WTC11 (cell line): ENCODE results near the gene PTPMT1. TPM values are rescaled to one million over a fixed set of nuclear protein-coding genes. Genes with fewer than 3 reads are reported as not detected.
"Not testable (repeated sequence)": the region's sequence is repeated elsewhere in the genome, so short reads cannot be mapped to it uniquely, and the experiment has no call there.

Experiments used
- ATAC-seq: fragments of 200-7000 bp; cut with Tn5 transposase; 2 replicates; pipeline ENCODE4 v1.10.0; 2021; ENCODE audit warnings: mild to moderate bottlenecking, moderate library complexity
- CTCF ChIA-PET: fragments of 300-600 bp; sonication (Branson Sonifier 250); formaldehyde crosslinking; loops from one replicate; lab custom pipeline; 2021; ENCODE audit warnings: antibody characterized with exemption; lab: Charles Lee
- POLR2A ChIA-PET: fragments of 350-600 bp; sonication (Branson Sonifier 250); formaldehyde crosslinking; loops from one replicate; lab custom pipeline; 2021; ENCODE audit warnings: antibody characterized with exemption; lab: Charles Lee
- DNase-seq: peaks from one replicate; pipeline ENCODE4 v3.0.0; 2021; ENCODE audit warnings: low spot score
- H3K27ac Mint-ChIP-seq: 2 replicates; pipeline ENCODE4 v1.8.0; 2021; ENCODE audit warnings: mixed read lengths
- H3K27me3 Mint-ChIP-seq: 2 replicates; pipeline ENCODE4 v1.8.0; 2021; ENCODE audit warnings: low read depth, mild to moderate bottlenecking, moderate library complexity, mixed read lengths
- H3K36me3 Mint-ChIP-seq: 2 replicates; pipeline ENCODE4 v1.8.0; 2021; ENCODE audit warnings: mixed read lengths
- H3K4me1 Mint-ChIP-seq: 2 replicates; pipeline ENCODE4 v1.8.0; 2022; ENCODE audit warnings: mixed read lengths
- H3K4me3 Mint-ChIP-seq: 2 replicates; pipeline ENCODE4 v1.8.0; 2021; ENCODE audit warnings: mild to moderate bottlenecking, moderate library complexity, mixed read lengths
- H3K9me3 Mint-ChIP-seq: 2 replicates; pipeline ENCODE4 v1.8.0; 2021; ENCODE audit warnings: mixed read lengths
- CREB1 ChIP-seq: sonication (generic); formaldehyde crosslinking; IDR thresholded peaks from 2 replicates; pipeline ENCODE4 v1.8.0; 2023; ENCODE audit warnings: mild to moderate bottlenecking, missing genetic modification reagents
- ELF4 ChIP-seq: sonication (generic); formaldehyde crosslinking; IDR thresholded peaks from 2 replicates; pipeline ENCODE4 v1.8.1; 2022; ENCODE audit warnings: low read depth, mild to moderate bottlenecking, moderate library complexity, missing genetic modification reagents
- EMX1 ChIP-seq: fragments of 250-450 bp; sonication (Bioruptor Pico); IDR thresholded peaks from 2 replicates; pipeline ENCODE4 v1.8.0; 2021; ENCODE audit warnings: mild to moderate bottlenecking
- ESRRA ChIP-seq: sonication (generic); formaldehyde crosslinking; IDR thresholded peaks from 2 replicates; pipeline ENCODE4 v1.8.1; 2022; ENCODE audit warnings: mild to moderate bottlenecking, missing genetic modification reagents, borderline replicate concordance
- GTF2I ChIP-seq: fragments of 250-450 bp; sonication (Bioruptor Pico); conservative IDR thresholded peaks from 2 replicates; pipeline ENCODE4 v1.4.0; 2021; ENCODE audit warnings: mild to moderate bottlenecking
- HMGA2 ChIP-seq: fragments of 250-450 bp; sonication (Bioruptor Pico); IDR thresholded peaks from 2 replicates; pipeline ENCODE4 v1.4.0; 2021; ENCODE audit warnings: mild to moderate bottlenecking, moderate library complexity
- IRF2 ChIP-seq: sonication (generic); formaldehyde crosslinking; IDR thresholded peaks from 2 replicates; pipeline ENCODE4 v1.8.0; 2022; ENCODE audit warnings: low read depth, missing genetic modification reagents, borderline replicate concordance
- JUN ChIP-seq: sonication (generic); formaldehyde crosslinking; IDR thresholded peaks from 2 replicates; pipeline ENCODE4 v1.8.0; 2023; ENCODE audit warnings: mild to moderate bottlenecking, missing genetic modification reagents
- NFATC4 ChIP-seq: fragments of 250-450 bp; sonication (Bioruptor Pico); IDR thresholded peaks from 2 replicates; pipeline ENCODE4 v1.9.0; 2021; ENCODE audit warnings: mild to moderate bottlenecking
- PRRX2 ChIP-seq: fragments of 250-450 bp; sonication (Bioruptor Pico); IDR thresholded peaks from 2 replicates; pipeline ENCODE4 v1.8.0; 2021; ENCODE audit warnings: mild to moderate bottlenecking
- SMAD4 ChIP-seq: sonication (generic); formaldehyde crosslinking; IDR thresholded peaks from 2 replicates; pipeline ENCODE4 v1.8.0; 2022; ENCODE audit warnings: mild to moderate bottlenecking, missing genetic modification reagents
- ZNF232 ChIP-seq: sonication (generic); formaldehyde crosslinking; IDR thresholded peaks from 2 replicates; pipeline ENCODE4 v1.8.0; 2022; ENCODE audit warnings: mild to moderate bottlenecking, missing genetic modification reagents
- ZNF416 ChIP-seq: fragments of 250-450 bp; sonication (Bioruptor Pico); IDR thresholded peaks from 2 replicates; pipeline ENCODE4 v1.9.0; 2021; ENCODE audit warnings: mild to moderate bottlenecking, inconsistent platforms
- total RNA-seq: library from RNA; stranded (reverse); gene quantifications from 3 replicates; pipeline ENCODE4 v1.2.3, GENCODE V29; 2021
- TF ChIP-seq, protein P1 (sequence below): sonication (generic); formaldehyde crosslinking; IDR thresholded peaks from 2 replicates; pipeline ENCODE4 v1.8.1; 2023; ENCODE audit warnings: mild to moderate bottlenecking, missing genetic modification reagents
- TF ChIP-seq, protein P2 (sequence below): sonication (generic); formaldehyde crosslinking; IDR thresholded peaks from 2 replicates; pipeline ENCODE4 v1.8.0; 2022; ENCODE audit warnings: mild to moderate bottlenecking, missing genetic modification reagents
- TF ChIP-seq, protein P3 (sequence below): sonication (generic); formaldehyde crosslinking; conservative IDR thresholded peaks from 2 replicates; pipeline ENCODE4 v1.8.1; 2022; ENCODE audit warnings: mild to moderate bottlenecking, missing genetic modification reagents
- TF ChIP-seq, protein P4 (sequence below): fragments of 250-450 bp; sonication (Bioruptor Pico); IDR thresholded peaks from 2 replicates; pipeline ENCODE4 v1.9.0; 2021; ENCODE audit warnings: moderate library complexity, mild to moderate bottlenecking, inconsistent platforms, borderline replicate concordance
- TF ChIP-seq, protein P5 (sequence below): sonication (generic); formaldehyde crosslinking; IDR thresholded peaks from 2 replicates; pipeline ENCODE4 v1.8.1; 2023; ENCODE audit warnings: mild to moderate bottlenecking, missing genetic modification reagents

The PTPMT1 gene
- total RNA-seq, 1 experiment from 2014 or later, result 49.5 TPM

DNA sequence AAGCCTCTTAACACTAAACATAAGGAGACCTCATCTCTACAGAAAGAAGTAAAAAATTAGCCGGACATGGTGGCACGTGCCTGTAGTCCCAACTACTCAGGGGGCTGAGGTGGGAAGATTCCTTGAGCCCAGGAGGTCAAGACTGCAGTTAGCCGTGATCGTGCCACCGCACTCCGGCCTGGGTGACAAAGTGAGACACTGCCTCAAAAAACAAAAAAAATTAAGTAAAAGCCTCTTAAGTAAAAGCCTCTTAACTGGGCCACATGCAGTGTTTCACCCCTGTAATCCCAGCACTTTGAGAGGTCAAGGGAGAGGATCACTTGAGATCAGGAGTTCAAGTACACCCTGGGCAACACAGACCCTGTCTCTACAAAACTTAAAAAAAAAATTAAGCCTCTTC lies 38.2 kb upstream of the PTPMT1 start:
- no peaks in the 10 kb centered on the region for H3K27me3 Mint-ChIP-seq
- DNase-seq (no peak), ATAC-seq (no peak)
- H3K9me3 Mint-ChIP-seq, result no peaks in the 10 kb centered on the region
- H3K27ac Mint-ChIP-seq, result peak overlapping the region; percentile 62; the same call in 1 of the 2 replicates
- CTCF ChIA-PET, result no interaction called here
- TF ChIP-seq PRRX2 (CRISPR knock-in tag), result no peak
- no peak for TF ChIP-seq ZNF232 (CRISPR knock-in tag)
- TF ChIP-seq, protein P1, sequence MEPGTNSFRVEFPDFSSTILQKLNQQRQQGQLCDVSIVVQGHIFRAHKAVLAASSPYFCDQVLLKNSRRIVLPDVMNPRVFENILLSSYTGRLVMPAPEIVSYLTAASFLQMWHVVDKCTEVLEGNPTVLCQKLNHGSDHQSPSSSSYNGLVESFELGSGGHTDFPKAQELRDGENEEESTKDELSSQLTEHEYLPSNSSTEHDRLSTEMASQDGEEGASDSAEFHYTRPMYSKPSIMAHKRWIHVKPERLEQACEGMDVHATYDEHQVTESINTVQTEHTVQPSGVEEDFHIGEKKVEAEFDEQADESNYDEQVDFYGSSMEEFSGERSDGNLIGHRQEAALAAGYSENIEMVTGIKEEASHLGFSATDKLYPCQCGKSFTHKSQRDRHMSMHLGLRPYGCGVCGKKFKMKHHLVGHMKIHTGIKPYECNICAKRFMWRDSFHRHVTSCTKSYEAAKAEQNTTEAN (CRISPR knock-in tag), result no peak
- TF ChIP-seq, protein P2, sequence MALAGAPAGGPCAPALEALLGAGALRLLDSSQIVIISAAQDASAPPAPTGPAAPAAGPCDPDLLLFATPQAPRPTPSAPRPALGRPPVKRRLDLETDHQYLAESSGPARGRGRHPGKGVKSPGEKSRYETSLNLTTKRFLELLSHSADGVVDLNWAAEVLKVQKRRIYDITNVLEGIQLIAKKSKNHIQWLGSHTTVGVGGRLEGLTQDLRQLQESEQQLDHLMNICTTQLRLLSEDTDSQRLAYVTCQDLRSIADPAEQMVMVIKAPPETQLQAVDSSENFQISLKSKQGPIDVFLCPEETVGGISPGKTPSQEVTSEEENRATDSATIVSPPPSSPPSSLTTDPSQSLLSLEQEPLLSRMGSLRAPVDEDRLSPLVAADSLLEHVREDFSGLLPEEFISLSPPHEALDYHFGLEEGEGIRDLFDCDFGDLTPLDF, result no peak
- TF ChIP-seq SMAD4 (CRISPR knock-in tag), result no peak
- TF ChIP-seq, protein P3, sequence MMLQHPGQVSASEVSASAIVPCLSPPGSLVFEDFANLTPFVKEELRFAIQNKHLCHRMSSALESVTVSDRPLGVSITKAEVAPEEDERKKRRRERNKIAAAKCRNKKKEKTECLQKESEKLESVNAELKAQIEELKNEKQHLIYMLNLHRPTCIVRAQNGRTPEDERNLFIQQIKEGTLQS (CRISPR knock-in tag), result no peak
- TF ChIP-seq CREB1, result no peak
- no peak for TF ChIP-seq ELF4 (CRISPR knock-in tag)
- no peak for TF ChIP-seq ESRRA (CRISPR knock-in tag)
- TF ChIP-seq, protein P4, sequence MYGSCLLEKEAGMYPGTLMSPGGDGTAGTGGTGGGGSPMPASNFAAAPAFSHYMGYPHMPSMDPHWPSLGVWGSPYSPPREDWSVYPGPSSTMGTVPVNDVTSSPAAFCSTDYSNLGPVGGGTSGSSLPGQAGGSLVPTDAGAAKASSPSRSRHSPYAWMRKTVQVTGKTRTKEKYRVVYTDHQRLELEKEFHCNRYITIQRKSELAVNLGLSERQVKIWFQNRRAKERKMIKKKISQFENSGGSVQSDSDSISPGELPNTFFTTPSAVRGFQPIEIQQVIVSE (CRISPR knock-in tag), result no peak
- TF ChIP-seq ZNF416, result no peak
- POLR2A ChIA-PET, result no interaction called here
- H3K4me1 Mint-ChIP-seq, result peaks cover 41% of the 10 kb centered on the region
- H3K4me3 Mint-ChIP-seq, result no peak overlapping the region
- no peaks in the 10 kb centered on the region for H3K36me3 Mint-ChIP-seq

DNA sequence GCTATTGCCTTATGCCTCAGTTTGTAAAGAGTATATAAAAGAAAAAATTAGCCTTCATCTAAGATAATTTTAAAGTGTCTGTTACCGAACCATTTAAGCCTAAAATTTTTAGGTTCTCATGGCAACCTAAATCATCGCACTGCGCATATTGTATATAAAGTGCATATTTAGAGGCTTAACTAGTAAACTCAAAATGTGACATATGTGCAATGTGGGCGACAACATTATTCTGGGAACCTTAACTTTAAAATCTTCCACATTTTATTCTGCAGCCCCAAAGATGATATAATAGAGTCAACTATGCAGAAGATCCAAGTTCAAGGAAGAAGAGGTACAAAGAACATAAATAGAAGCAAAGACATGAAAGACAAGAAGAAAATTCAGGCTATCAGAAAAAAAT lies 35.4 kb upstream of the PTPMT1 start:
- peak overlapping the region; percentile 94; the same call in 1 of the 2 replicates for H3K27ac Mint-ChIP-seq
- H3K9me3 Mint-ChIP-seq, result no peaks in the 10 kb centered on the region

DNA sequence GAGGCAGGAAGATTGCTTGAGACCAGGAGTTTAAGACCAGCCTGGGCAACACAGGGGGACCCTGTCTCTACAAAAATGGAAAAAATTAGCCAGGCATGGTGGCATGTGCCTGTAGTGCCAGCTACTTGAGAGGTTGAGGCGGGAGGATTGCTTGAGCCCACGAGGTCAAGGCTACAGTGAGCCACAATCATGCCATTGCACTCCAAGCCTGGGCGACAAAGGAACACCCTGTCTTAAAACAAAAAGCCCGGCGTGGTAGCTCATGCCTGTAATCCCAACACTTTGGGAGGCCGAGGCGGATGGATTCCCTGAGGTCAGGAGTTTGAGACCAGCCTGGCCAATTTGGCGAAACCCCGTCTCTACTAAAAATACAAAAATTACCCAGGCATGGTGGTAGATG lies 34.7 kb upstream of the PTPMT1 start:
- H3K27me3 Mint-ChIP-seq, POLR2A ChIA-PET, H3K9me3 Mint-ChIP-seq, H3K4me3 Mint-ChIP-seq, ATAC-seq, H3K36me3 Mint-ChIP-seq, CTCF ChIA-PET, DNase-seq: not testable (repeated sequence)
- Mint-ChIP-seq H3K4me1 (peaks cover 26% of the 10 kb centered on the region), H3K27ac (peak overlapping the region; percentile 94)

More for the DNA sequence above, 35.4 kb upstream of the PTPMT1 start:
- H3K4me1 Mint-ChIP-seq, result peaks cover 31% of the 10 kb centered on the region
- no peak for TF ChIP-seq JUN
- TF ChIP-seq IRF2, result no peak
- no peak for TF ChIP-seq HMGA2
- TF ChIP-seq NFATC4 (CRISPR knock-in tag), result no peak
- no peak for TF ChIP-seq EMX1 (CRISPR knock-in tag)
- TF ChIP-seq, protein P5, sequence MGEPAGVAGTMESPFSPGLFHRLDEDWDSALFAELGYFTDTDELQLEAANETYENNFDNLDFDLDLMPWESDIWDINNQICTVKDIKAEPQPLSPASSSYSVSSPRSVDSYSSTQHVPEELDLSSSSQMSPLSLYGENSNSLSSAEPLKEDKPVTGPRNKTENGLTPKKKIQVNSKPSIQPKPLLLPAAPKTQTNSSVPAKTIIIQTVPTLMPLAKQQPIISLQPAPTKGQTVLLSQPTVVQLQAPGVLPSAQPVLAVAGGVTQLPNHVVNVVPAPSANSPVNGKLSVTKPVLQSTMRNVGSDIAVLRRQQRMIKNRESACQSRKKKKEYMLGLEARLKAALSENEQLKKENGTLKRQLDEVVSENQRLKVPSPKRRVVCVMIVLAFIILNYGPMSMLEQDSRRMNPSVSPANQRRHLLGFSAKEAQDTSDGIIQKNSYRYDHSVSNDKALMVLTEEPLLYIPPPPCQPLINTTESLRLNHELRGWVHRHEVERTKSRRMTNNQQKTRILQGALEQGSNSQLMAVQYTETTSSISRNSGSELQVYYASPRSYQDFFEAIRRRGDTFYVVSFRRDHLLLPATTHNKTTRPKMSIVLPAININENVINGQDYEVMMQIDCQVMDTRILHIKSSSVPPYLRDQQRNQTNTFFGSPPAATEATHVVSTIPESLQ, result no peak
- no peak for TF ChIP-seq GTF2I
- TF ChIP-seq, all 79 proteins: peak for 0
- no peak for DNase-seq
- ChIA-PET POLR2A (no interaction called here), CTCF (no interaction called here)
- no peaks in the 10 kb centered on the region for H3K27me3 Mint-ChIP-seq
- H3K36me3 Mint-ChIP-seq, result no peaks in the 10 kb centered on the region
- ATAC-seq, result no peak
- H3K4me3 Mint-ChIP-seq, result no peak overlapping the region
